SK-N-SH (cell line): Measurements from ENCODE around the gene PPP1R12B. TPM values are rescaled to one million over a fixed set of nuclear protein-coding genes. Genes with fewer than 3 reads are reported as not detected.

Experiments
- CHD2 ChIP-seq: fragments of 150-350 bp; IDR thresholded peaks from 2 replicates; pipeline ENCODE4 v1.6.1; 2018; ENCODE audit warnings: low read length; ENCODE audit not compliant: partially characterized antibody
- ELF1 ChIP-seq: IDR thresholded peaks from 2 replicates; pipeline ENCODE4 v1.4.0; 2012
- EP300 ChIP-seq, 2 experiments: IDR thresholded peaks; 2 replicates each; pipeline versions ENCODE4 v1.4.0 to v1.6.1; 2012; ENCODE audit warnings: borderline replicate concordance in 1 of 2, low read depth in 1 of 2, low read length in 1 of 2
- FOSL2 ChIP-seq: IDR thresholded peaks from 2 replicates; pipeline ENCODE4 v1.4.0; 2012; ENCODE audit warnings: low read depth, mild to moderate bottlenecking, moderate library complexity, borderline replicate concordance
- FOXJ3 ChIP-seq: sonication (generic); formaldehyde crosslinking; IDR thresholded peaks from 2 replicates; pipeline ENCODE4 v1.5.1; 2020; ENCODE audit warnings: mild to moderate bottlenecking, missing genetic modification reagents
- FOXM1 ChIP-seq: IDR thresholded peaks from 2 replicates; pipeline ENCODE4 v1.4.0; 2012; ENCODE audit warnings: low read depth, mild to moderate bottlenecking
- GABPA ChIP-seq: IDR thresholded peaks from 2 replicates; pipeline ENCODE4 v1.4.0; 2012; ENCODE audit warnings: low read depth, mild to moderate bottlenecking
- GATA2 ChIP-seq: sonication (generic); formaldehyde crosslinking; IDR thresholded peaks from 2 replicates; pipeline ENCODE4 v1.5.0; 2020; ENCODE audit warnings: mild to moderate bottlenecking, missing genetic modification reagents
- IRF3 ChIP-seq: fragments of 150-350 bp; IDR thresholded peaks from 2 replicates; pipeline ENCODE4 v1.6.1; 2016; ENCODE audit warnings: mild to moderate bottlenecking, low read depth, low read length
- MAX ChIP-seq: IDR thresholded peaks from 2 replicates; pipeline ENCODE4 v1.4.0; 2012; ENCODE audit warnings: low read depth
- NFIC ChIP-seq: IDR thresholded peaks from 2 replicates; pipeline ENCODE4 v1.4.0; 2012; ENCODE audit warnings: borderline replicate concordance
- NRF1 ChIP-seq: IDR thresholded peaks from 2 replicates; pipeline ENCODE4 v1.6.1; 2012; ENCODE audit warnings: low read depth, mild to moderate bottlenecking, low read length
- POLR2AphosphoS5 ChIP-seq: IDR thresholded peaks from 2 replicates; pipeline ENCODE4 v1.6.1; 2012; ENCODE audit warnings: low read depth, low read length
- RCOR1 ChIP-seq: fragments of 150-350 bp; IDR thresholded peaks from 2 replicates; pipeline ENCODE4 v1.6.1; 2017; ENCODE audit warnings: antibody characterized with exemption, low read length
- RXRA ChIP-seq: IDR thresholded peaks from 2 replicates; pipeline ENCODE4 v1.4.0; 2012; ENCODE audit warnings: low read depth, mild to moderate bottlenecking, borderline replicate concordance
- SIN3A ChIP-seq: IDR thresholded peaks from 2 replicates; pipeline ENCODE4 v1.6.1; 2012; ENCODE audit warnings: low read depth, mild to moderate bottlenecking, low read length, moderate library complexity, borderline replicate concordance
- SMC3 ChIP-seq: IDR thresholded peaks from 2 replicates; pipeline ENCODE4 v1.6.1; 2012; ENCODE audit warnings: low read depth, low read length, improper control_type of control experiment
- TAF1 ChIP-seq: IDR thresholded peaks from 2 replicates; pipeline ENCODE4 v1.6.1; 2012; ENCODE audit warnings: low read depth, mild to moderate bottlenecking, low read length, moderate library complexity, borderline replicate concordance
- TCF12 ChIP-seq: IDR thresholded peaks from 2 replicates; pipeline ENCODE4 v1.4.0; 2012
- TEAD4 ChIP-seq: IDR thresholded peaks from 2 replicates; pipeline ENCODE4 v1.4.0; 2012; ENCODE audit warnings: mild to moderate bottlenecking, borderline replicate concordance; ENCODE audit not compliant: insufficient read depth
- USF2 ChIP-seq: fragments of 150-350 bp; IDR thresholded peaks from 2 replicates; pipeline ENCODE4 v1.6.1; 2017; ENCODE audit warnings: antibody characterized with exemption, low read length, low read depth, borderline replicate concordance
- YY1 ChIP-seq: IDR thresholded peaks from 2 replicates; pipeline ENCODE4 v1.4.0; 2012; ENCODE audit warnings: low read depth, mild to moderate bottlenecking
- ZBTB33 ChIP-seq: IDR thresholded peaks from 2 replicates; pipeline ENCODE4 v1.4.0; 2012; ENCODE audit warnings: low read depth, borderline replicate concordance
- polyA plus RNA-seq, 3 experiments: library from polyadenylated mRNA; depleted of rRNA; stranded (reverse); fragments of >200 nt; gene quantifications; 2 replicates each; pipeline ENCODE4 v1.2.3, GENCODE V29; 2012

Gene PPP1R12B
- polyA plus RNA-seq, 1 of the 3 experiments (the other 2 are of a cell fraction), result 2.8 TPM

GRCh38 chr1:202586018-202586821, 237.7 kb downstream of the PPP1R12B start (continued):
- TF ChIP-seq ZBTB33 (no peak), ELF1 (no peak), SIN3A (no peak), TCF12 (peak; percentile 40; the same call in 1 of the 2 replicates), FOXJ3 (no peak), RXRA (no peak), YY1 (no peak), MAX (no peak), POLR2AphosphoS5 (no peak), IRF3 (no peak), SMC3 (no peak), NRF1 (no peak), GABPA (no peak), CHD2 (no peak), EP300 (IDR thresholded peaks at IDR 0.05; ENCODE audit: borderline replicate concordance in 1 of 2, low read depth in 1 of 2, low read length in 1 of 2) (peak; percentile 4 to 28; a peak in 1 of 4 replicates), RCOR1 (no peak), USF2 (no peak), TEAD4 (peak; percentile 7; the same call in 1 of the 2 replicates), FOSL2 (peak; percentile 28; the same call in 1 of the 2 replicates), GATA2 (peak; percentile 57; the same call in 1 of the 2 replicates), TAF1 (no peak), FOXM1 (no peak), NFIC (peak; percentile 88)
- TF ChIP-seq, all 33 proteins: peak for 7
